ENCODE measurements around the gene M1AP.

DNA sequence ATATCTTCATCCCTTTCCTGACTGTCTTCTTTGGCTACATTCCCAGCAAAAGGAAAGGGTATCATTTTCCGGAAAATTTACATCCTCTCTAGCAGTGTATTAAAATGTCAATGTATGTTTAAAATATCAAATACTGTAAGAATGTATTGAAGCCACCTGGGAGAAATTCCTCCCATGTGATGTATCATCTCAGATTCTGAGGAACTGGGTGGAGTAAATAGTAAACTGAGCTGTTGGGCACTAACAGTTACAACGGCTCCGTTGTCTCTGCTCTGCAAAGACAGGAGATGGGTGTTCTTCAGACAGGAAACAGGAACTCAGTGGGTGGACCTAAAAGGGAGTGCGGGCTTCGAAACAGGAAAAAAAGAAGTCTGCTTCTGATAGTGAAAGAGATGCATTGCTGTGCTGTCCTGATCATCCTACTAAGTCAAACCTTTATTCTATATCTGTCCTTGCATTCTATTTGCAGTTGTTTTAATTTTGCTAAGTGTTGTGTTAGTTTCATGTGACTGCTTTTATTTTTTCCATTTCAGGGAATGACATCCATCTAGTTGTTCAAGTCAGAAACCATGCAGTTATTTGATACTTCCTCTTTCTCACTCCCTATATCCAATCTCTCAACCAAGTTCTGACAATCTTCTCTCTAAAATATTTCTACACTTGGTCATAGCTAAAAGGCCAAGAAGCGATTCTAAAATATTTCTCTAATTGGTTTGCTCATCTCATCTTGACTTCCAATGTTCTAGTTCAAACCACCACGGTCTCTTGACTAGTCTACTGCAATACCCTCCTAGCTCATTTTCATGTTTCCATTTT, 74.2 kb downstream of the M1AP start:
- TF ChIP-seq EP300 (IDR thresholded peaks at IDR 0.05) (no peak), POLR2A (IDR thresholded peaks at IDR 0.05) (no peak)
- TF ChIP-seq, protein P1, sequence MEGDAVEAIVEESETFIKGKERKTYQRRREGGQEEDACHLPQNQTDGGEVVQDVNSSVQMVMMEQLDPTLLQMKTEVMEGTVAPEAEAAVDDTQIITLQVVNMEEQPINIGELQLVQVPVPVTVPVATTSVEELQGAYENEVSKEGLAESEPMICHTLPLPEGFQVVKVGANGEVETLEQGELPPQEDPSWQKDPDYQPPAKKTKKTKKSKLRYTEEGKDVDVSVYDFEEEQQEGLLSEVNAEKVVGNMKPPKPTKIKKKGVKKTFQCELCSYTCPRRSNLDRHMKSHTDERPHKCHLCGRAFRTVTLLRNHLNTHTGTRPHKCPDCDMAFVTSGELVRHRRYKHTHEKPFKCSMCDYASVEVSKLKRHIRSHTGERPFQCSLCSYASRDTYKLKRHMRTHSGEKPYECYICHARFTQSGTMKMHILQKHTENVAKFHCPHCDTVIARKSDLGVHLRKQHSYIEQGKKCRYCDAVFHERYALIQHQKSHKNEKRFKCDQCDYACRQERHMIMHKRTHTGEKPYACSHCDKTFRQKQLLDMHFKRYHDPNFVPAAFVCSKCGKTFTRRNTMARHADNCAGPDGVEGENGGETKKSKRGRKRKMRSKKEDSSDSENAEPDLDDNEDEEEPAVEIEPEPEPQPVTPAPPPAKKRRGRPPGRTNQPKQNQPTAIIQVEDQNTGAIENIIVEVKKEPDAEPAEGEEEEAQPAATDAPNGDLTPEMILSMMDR (IDR thresholded peaks at IDR 0.05) = no peak
